HG02943 (cell line): ENCODE data around the gene RMI2.

Experiments used
- ATAC-seq: cut with Tn5 transposase; IDR thresholded peaks from one replicate; pipeline ENCODE4 v1.9.1; 2021; ENCODE audit warnings: mild to moderate bottlenecking, low read depth, moderate library complexity; ENCODE audit not compliant: unreplicated experiment

The RMI2 gene

DNA sequence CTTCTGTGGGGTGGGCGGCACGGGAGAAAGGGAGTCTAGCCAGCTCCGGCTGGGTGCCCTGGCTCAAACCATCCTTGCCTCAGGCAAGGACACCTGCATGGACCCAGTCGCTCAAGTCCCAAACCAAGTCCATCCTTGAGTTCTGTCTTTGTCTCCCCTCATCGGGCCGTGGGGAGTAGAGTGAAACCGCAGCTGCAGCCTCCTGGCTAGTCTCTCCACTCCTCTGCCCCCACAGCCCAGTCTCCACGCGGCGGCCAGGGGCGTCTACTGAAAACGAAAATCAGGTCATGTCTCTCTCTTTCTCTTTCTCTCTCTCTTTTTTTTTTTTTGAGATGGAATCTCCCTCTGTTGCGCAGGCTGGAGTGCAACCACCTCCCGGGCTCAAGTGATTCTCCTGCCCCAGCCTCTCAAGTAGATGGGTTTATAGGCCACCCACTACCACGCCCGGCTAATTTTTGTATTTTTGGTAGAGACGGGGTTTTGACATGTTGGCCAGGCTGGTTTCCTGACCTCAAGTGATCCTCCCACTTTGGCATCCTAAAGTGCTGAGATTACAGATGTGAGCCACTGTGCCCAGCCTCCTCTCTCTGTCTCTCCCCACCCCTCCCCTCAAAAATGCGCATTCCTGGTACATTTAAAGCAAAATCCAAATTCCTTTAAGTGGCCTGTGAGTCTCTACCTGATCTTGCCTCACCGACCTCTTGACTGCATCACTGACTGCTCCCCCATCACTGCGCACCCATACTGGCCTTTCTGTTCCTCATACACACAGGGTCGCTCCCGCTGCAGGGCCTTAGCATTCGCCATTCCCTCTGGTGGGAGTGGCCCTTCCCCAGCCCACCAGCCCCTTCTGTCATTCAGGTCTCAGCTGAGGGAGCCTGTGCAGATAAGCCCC, 17.7 kb upstream of the RMI2 start:
- ATAC-seq = no peak

DNA sequence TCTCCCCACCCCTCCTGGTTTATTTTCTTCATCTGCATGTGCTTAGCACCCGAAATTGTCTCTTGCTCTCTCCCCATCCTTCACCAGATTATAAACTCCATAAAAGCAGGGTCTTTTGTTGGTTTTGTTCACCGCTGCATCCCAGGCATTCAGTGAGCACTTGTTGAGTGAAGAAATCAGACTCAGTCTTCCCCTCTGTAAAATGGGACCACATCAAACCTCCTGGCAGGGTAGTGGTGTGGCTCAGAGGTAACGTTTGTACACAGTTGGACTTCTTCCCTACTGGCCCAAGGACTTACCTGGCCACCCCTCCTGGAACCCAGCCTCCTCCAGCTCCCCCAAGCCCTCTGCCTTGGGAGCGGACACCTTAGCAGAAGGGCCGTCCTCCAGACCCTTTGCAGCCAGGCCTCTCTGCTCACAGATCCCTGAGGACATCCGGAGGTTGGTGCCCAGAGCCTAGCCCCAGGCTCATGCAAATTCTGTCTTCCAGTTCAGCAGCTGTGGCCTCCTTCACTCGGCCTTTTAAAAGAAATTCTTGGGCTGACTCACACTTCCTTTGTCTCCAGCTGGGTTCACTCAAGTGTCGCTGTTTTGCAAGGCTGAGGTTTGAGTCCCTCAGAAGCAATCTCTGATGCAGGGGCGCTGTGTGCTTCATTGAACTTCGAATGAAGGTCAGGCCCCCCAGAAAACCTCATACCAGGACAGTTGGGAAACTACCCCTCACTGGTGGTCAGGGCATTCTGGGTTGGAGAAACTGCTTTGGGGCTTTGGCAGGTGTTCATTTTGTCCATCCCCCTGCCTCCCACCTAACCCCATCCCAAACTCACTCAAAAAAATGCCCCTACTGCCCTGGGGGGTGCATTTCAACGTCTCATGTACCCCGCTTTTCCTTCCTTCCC, 16.8 kb upstream of the RMI2 start:
- ATAC-seq = peak; percentile 76

DNA sequence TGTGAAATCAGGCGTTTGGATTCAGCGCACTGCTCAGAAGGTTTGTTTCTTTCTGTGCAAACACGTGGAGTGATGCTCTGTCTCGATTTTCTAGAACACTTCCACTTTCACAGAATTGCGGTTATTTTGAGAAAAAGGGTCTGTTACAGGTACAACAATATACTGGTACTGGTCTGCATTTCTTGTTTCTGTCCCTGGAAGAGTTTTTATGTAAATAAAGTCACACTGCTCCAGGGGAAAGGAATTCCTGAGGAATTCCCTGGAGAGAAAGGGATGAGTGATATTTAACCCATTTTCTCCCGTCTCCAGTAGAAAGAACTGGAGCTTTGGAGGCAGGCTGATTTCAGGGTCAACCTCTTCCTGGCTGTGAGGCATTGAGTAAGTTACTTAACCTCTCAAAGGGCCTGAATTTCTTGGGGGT, 16.2 kb upstream of the RMI2 start:
- ATAC-seq = no peak

DNA sequence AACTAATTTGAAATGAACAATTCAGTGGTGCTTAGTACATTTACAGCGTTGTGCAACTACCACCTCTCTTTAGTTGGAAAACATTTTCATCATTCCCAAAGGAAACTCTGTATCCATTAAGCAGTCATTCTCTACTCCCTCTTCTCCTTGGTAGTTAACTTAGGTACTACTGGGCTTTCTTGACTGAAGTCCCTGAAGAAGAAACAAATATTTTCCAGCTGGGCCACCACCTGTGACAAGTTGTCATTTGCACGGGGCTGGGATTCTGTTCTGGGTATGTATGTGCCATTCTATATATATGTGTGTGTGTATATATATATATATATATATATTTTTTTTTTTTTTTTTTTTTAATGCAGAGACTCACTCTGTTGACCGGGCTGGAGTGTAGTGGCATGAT, 15.4 kb upstream of the RMI2 start:
- no peak for ATAC-seq

DNA sequence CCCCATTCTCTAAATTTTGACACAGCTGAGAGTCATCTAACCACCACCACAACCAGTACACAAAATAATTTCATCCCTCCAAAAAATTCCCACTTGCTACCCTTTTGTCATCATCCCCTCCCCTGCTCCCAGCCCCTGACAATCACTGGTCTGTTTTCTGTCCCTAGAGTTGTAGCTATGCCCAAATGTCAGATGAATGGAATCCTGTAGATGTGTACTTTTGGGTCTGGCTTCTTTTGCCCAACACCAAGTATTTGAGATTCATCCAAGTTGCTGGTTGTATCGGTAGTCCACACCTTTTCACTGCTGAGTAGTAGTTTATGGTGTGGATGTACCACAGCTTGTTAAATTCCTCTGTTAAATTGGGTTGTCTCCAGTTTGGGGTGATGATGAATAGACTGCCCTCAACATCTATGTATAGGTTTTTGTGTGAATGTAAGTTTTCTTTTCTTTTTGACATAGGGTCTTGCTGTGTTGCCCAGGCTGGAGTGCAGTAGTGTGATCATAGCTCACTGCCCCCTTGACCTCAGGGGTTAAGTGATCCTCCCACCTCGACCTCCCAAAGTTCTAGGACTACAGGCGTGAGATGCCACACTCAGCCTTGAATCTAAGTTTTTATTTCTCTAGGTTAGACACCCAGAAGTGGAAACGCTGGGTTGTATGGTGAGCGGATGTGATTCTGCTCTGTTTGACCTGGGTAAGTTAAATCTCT, 14.6 kb upstream of the RMI2 start:
- ATAC-seq = no peak

DNA sequence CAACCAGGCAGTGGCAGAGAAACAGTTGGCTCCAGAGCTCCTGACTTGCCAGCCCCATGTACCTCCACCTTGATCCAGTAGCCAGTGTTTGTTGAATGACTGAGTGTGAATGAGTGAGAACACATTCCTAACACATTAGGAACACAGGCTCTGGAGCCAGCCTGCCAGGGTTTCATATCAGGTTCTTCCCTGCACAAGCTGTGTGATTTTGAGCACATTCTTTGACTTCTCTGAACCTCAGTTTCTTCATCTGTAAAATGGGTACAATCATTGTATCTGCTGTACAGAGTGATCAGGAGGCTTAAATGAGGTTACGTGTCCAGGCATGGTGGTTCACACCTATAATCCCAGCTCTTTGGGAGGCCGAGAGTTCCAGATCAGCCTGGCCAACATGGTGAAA, 13.3 kb upstream of the RMI2 start:
- ATAC-seq = no peak

DNA sequence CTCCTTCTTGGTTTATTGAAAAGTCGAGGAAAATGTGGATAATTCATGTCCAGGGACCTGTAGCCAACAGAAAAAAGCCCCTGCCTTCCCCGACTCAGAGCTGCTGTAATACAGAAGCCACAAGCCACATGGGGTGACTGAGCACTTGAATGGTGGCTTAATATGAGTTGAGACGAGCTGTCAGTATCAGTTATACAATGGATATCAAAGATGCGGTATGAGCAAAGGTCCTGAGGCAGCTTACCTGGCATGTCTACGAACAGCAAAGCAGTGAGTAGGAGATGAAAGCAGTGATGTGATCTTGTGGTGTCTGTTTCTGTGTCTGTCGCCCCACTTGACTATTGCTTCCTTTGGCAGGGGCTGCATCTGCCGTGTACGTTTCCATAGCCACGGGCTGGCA, 12.2 kb upstream of the RMI2 start:
- ATAC-seq = no peak

DNA sequence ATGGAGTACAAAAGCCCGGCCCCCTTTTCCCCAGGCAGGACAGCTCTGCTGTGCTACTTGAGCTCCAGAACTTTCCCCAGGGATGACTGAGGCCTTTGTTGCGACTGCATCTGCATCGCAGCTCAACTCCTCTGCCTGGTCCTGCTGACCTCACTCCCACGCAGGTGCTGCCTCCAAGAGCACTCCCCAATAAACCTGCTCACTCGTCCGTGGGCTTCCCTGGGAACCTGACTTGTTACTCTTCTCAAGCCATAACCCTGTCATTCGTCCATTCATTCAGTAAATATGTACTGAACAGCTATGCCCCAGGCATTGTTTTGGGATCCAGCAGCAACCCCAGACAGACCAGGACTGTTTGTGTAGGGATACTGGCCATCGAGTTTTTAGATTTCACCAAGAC, 11.6 kb upstream of the RMI2 start:
- no peak for ATAC-seq

DNA sequence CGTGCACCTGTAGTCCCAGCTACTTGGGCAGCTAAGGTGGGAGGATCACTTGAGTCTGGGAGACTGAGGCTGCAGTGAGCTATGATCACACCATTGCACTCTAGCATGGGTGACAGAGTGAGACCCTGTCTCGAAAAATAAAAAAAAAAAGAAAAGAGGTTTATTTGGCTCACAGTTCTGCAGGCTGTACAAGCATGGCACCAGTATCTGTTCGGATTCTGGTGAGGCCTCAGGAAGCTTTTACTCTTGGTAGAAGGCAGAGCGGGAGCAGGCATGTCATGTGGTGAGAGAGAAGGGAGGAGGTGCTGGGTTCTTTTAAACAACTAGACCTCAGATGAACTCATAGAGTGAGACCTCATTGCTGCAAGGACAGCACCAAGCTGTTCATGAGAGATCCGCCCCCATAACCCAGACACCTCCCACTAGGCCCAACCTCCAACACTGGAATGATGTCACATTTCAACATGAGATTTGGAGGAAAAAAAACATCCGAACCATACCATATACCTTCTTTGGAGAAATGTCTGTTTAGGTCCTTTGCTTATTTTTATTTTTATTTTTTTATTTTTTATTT, 10.3 kb upstream of the RMI2 start:
- no peak for ATAC-seq

DNA sequence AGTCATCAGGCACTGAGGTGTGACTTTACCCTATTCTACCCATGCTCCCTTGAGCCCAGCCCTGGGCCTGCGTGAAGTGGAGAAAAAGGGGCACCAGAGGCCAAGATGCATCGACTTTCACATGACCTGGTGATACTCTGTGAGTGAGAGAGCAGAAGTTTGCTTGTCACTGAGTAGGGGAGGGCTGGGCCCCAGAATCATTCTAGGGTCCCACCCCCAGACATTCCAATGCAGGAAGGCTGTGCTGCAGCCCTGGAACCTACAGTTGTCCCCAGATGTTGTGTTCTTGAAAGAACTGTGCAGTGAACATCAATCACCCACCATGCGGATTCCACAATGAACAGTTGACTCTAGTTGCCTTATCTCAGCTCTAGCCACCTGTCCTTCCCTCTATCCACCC, 6.2 kb upstream of the RMI2 start:
- ATAC-seq = no peak

DNA sequence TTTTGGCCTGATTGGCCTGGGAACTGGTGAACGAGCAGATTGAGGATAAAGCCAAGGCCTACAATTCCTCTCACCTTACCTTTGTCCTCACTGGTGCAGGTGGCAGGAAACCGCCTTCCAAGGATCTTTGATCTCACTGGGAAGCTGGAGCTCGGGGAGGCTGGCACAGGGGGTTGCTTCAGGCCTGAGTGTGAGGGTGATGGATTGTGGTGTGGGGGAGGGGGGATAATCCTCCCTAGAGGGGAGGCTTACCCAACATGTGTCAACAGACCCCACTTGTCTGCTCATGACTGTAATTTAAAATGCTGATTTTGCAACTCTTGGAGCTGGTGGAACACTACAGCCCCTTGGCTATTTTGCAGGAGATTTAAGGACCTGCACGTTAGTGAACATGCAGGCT, 4.5 kb upstream of the RMI2 start:
- ATAC-seq = no peak

DNA sequence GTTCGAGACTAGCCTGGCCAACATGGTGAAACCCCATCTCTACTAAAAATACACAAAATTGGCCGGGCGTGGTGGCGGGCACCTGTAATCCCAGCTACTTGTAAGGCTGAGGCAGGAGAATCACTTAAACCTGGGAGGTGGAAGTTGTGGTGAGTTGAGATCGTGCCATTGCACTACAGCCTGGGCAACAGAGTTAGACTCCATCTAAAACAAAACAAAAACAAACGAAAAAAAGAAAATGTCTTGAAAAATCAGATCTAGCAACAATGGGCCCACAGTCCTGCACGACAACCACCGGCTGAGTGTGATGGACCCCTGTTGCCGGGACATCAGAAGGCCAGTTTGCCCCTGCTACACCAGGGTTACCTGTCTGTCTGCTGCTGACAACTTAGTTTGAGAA, 3.9 kb upstream of the RMI2 start:
- ATAC-seq = no peak

DNA sequence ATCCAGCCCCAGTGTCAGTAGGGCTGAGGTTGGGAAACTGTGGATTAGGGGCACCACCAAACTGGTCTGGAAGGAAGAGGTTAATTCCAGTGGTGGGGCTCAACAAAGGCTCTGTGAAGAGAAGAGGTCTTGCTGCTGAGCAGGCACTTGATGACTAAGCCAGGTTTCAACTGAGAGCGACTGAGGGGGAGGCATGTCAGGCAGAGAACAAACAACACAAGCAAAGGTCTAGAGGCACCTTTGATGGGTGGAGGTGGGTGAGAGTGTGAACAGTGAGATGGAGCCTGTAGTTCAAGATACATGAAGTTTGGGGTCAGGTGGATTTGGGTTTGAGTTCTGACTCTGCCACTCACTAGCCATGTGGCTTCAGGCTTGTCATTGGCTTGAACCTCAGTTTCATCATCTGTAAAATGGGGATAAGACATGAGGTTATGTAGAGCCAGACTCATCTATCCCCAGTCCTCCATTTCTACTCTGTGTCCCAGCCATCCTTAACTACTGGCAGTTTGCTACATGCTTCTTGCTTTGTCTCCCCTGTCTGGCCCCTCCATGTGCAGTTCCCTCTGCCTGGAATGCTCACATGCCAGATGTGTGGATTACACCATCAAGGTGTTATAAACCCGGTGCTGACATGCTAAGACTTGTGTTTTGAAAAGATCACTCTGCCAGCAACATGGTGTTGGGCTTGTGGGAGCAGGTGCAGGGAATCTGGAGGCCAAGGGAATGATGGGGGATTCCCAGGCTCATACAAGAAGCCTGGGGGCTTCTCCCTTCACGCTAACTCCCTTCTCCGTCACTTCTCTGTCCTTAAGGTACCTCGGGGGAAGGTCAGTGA, 3.0 kb upstream of the RMI2 start:
- no peak for ATAC-seq

DNA sequence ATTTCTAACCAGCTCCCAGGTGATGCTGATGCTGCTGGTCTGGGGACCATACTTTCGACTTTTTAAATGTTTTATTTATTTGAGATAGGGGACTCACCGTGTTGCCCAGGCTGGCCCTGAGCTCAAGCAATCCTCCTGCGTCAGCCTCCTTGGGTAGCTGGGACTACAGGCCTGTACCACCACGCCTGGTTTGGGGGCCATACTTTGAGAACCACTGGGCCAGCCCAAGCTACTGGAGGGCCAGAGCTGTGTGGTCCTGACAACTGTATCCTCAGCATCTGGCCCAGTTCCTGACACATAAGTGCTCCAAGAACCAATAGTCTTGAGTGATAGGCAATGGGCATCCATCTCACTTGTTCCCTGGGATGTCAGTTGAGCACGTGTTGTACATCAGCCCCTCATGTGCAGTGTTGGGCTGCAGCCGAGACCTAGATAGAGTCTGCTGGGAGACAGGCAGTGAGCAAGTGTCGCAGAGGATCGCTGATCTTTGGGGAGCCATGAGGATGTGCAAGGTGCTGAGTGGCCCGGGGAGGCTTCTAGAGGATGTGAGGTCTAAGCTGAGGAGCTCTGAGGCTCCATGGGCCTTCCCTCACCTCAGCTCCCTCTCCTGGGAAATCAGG, 1.6 kb downstream of the RMI2 start:
- ATAC-seq = no peak

DNA sequence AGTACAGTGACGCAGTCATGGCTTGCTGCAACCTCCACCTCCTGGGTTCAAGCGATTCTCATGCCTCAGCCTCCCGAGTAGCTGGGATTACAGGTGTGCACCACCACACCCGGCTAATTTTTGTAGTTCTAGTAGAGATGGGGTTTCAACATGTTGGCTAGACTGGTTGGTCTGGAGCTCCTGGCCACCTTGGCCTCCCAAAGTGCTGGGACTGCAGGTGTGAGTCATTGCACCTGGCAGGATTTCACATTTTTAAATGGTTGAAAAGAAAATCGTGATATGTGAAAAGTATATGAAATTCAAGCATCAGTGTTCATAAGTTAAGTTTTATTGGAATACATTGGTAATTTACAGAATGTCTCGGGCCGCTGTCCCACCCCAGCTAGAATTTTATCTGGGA, 2.6 kb downstream of the RMI2 start:
- ATAC-seq = no peak

DNA sequence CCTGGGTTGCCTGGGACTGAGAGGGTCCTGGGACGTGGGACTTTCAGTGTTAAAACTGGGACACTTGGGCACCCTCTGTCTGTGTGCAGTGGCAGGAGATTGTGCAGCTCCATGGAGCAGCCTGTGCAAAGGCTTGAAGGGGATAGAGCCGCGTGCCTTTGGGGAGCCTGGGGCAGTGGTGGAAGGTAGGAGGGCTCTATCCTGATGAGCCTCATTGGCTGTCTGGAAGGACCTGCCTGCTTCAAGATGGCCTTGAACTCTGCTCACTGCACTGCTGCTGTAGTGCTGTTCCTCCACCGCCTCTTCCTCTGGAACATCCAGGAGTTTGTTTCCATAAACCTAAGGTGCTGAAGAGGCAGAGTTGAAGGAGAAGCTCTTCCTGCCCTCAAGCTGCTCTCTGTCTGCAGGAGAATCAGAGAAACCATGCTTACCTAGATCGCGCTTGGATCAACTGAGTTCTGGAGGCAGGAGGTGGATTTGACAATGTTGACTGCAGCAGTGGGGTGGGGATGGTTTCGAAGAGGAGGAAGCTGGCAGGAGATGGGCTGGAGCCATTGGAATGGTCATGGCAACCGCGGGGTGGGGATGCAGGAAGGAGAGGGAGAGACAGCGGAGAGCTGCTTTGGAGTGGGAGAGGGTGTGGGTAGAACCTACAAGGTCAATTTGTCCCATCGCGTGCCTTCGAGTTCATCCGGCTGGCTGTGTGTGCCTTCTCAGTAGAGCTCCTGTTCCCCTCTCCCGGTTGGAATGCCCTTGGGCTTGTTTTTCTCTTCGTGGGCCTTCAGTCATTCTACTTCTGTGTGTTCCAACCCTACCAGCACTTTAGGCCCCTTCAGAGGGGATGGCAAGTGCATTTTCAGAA, 3.7 kb downstream of the RMI2 start:
- no peak for ATAC-seq

DNA sequence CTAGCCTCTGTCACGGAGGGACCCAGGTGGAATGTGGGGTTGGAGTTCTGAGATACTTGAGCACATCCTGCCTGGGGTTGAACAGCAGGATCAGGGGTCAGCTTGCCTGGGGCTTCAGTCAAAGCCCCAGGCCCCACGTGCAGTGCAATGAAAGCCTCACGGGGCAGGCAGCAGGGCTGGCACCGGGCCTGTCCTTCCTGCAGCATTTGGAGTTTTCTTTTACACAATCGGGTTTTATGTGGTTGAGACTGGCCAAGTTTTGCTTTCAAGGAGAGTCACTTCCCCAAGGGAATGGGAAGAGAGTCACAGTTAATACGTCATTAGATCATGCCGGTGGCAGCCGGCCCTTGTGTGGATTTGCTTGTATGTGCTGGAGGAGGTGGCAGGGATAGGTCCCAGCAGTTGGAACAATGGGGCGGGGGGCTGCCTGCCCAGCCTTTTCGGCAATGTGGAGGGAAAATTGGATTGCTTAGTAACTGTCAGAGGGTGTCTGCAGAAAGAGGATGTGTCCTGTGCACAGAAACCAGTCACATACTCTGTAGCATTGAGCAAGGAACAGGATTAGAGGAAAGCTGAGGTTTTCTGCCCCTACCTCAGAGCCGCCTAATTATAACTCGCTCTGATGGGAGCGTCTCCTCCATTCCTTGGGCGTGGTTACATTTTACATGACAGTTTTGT, 4.5 kb downstream of the RMI2 start:
- ATAC-seq = no peak

DNA sequence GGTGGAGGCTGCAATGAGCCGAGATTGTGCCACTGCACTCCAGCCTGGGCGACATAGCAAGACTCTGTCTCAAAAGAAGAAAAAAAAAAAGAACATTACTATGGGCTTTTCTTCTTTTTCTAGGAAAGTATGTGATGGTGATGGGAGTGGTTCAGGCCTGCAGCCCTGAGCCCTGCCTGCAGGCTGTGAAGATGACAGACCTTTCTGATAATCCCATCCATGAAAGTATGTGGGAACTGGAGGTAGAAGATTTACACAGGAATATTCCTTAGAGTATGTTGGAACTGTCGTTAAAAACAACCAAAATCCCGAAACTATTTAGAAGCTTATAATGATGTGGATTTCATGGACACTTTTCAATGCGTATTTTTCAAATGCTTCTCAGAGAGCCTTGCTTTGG, 5.3 kb downstream of the RMI2 start:
- no peak for ATAC-seq
